GM10248 (cell line): ENCODE results near the gene ODC1.

Experiments
- CTCF ChIA-PET: fragments of 300-600 bp; sonication (Branson Sonifier 250); formaldehyde crosslinking; extraction: SDS; loops from one replicate; lab custom pipeline; 2021; ENCODE audit warnings: antibody characterized with exemption; lab: Yijun Ruan, JAX
- POLR2A ChIA-PET: fragments of 350-650 bp; sonication (Branson Sonifier 250); formaldehyde crosslinking; extraction: SDS; loops from one replicate; lab custom pipeline; 2020; ENCODE audit warnings: antibody characterized with exemption; lab: Yijun Ruan, JAX
- DNase-seq: peaks from one replicate; pipeline ENCODE4 v3.0.0; 2012; ENCODE audit errors: extremely low spot score
- TF ChIP-seq, protein P1 (sequence below): IDR thresholded peaks from 2 replicates; pipeline ENCODE4 v1.5.1; 2012; ENCODE audit warnings: mild to moderate bottlenecking, low read depth; ENCODE audit errors: extremely low read depth, missing control alignments, control extremely low read depth

Gene ODC1

DNA sequence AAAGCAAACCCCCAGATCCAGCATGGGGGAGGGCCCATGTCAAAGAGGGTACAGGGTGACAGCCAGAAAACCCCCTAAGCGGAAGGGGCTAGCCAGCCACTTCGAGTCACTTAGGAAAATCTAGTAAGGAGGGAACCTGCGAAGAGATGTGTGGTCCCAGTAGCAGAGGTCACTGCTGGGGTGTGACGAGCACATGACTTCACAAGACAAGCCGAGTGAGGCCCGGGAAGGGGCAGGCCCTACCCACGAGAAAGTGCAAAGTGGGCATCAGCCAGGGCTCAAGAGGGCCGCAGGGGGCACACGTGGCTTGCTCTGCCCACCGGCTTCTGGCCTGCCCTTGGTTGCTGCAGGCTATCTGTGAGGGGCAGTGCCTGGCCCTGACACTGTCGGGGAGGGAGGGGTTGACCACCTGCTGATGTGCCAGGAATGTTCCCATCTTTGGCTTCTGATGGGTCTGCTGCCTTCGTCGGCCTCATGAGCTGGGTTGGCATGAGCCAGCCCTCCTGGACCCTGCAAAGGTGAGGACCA lies 11.5 kb downstream of the ODC1 start:
- TF ChIP-seq, protein P1, sequence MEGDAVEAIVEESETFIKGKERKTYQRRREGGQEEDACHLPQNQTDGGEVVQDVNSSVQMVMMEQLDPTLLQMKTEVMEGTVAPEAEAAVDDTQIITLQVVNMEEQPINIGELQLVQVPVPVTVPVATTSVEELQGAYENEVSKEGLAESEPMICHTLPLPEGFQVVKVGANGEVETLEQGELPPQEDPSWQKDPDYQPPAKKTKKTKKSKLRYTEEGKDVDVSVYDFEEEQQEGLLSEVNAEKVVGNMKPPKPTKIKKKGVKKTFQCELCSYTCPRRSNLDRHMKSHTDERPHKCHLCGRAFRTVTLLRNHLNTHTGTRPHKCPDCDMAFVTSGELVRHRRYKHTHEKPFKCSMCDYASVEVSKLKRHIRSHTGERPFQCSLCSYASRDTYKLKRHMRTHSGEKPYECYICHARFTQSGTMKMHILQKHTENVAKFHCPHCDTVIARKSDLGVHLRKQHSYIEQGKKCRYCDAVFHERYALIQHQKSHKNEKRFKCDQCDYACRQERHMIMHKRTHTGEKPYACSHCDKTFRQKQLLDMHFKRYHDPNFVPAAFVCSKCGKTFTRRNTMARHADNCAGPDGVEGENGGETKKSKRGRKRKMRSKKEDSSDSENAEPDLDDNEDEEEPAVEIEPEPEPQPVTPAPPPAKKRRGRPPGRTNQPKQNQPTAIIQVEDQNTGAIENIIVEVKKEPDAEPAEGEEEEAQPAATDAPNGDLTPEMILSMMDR = no peak
- POLR2A ChIA-PET = no interaction called here
- CTCF ChIA-PET = interaction anchor here (1.0 to 10.7 kb wide), 8 partner anchors 28 to 636 kb away, joined by 3 to 194 read pairs (median 7); partner anchors contain the start of gene RRM2
- no peak for DNase-seq

DNA sequence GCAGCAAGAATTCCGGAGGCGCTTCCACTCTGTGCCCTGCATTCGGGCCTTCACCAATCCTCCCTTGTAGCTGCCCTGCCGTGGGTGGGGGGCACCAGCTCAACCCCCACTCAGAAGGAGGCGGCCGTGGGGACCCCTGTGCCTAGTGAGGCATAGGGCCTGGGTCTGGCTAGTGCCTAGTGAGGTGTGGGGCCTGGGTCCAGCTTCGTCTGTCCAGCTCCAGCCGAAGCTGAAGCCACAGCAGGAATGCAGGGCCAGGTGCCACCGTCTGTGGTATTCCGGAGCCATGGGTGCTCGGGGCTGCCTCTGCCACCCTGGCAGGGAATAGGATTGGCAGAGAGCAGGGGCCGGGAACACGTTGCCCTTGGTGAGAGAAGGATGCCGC lies 12.3 kb downstream of the ODC1 start:
- DNase-seq = no peak

DNA sequence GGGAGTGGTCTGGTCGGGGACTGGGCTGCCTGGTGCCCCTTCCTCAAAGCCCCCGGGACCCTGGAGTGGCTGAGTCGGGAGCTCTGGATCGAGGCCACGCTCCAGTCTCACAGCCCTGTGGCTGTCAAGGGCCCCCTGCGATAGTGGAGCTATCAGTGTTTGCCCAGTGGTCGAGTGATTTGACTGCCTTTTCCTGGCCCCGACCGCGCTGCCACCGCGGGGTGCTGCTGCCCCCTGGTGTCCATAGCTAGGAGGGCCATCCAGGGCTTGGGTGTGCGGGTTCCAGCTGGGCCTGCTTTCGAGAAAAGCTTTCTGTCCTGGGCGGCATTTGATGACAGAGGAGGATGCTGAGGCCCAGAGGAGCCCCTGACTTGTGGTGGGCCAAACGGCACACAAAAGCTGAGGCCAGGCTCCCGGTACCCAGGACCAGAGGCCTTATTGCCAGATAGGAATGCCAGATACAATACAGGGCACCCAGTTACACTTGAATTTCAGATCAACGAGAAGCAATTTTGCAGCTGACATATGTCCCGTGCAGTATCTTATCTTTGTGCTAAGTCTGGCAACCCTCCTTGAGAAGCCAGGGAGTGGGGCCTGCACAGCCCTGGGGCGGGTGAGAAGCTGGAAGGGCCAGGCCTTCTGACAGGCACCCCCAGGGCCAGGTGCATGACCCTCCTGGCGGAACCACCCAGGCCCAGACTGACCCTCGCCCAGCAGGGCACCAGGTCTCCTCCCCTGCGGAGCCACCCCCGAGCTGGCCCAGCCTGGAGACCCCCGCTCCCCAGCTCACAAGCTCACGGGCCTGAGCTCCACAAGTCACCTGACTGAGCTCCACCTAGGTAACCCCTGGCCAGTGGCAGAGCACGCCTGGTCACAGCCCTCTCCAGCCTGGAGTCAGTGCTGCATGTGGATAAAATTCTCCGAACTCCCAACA lies 13.0 kb downstream of the ODC1 start:
- ChIA-PET CTCF (interaction anchor here (0.6 to 10.7 kb wide), 76 partner anchors 10 to 1293 kb away, joined by 3 to 194 read pairs (median 5); partner anchors contain the start of genes CYS1, HPCAL1, ODC1 and RRM2), POLR2A (interaction anchor here (0.6 to 1.8 kb wide), 5 partner anchors 10 to 1960 kb away, joined by 3 to 8 read pairs (median 6); partner anchors contain the start of gene ODC1)
- TF ChIP-seq, protein P1 = peak; percentile 96
- DNase-seq = peak; percentile 89

More for the DNA sequence above, 12.3 kb downstream of the ODC1 start:
- CTCF ChIA-PET = interaction anchor here (0.8 to 10.7 kb wide), 33 partner anchors 10 to 636 kb away, joined by 3 to 194 read pairs (median 10); partner anchors contain the start of genes CYS1, HPCAL1, ODC1 and RRM2
- TF ChIP-seq, protein P1 = no peak
- POLR2A ChIA-PET = interaction anchor here (1.5 to 1.8 kb wide), 2 partner anchors 9 to 12 kb away, joined by 6 to 8 read pairs; partner anchors contain the start of gene ODC1

DNA sequence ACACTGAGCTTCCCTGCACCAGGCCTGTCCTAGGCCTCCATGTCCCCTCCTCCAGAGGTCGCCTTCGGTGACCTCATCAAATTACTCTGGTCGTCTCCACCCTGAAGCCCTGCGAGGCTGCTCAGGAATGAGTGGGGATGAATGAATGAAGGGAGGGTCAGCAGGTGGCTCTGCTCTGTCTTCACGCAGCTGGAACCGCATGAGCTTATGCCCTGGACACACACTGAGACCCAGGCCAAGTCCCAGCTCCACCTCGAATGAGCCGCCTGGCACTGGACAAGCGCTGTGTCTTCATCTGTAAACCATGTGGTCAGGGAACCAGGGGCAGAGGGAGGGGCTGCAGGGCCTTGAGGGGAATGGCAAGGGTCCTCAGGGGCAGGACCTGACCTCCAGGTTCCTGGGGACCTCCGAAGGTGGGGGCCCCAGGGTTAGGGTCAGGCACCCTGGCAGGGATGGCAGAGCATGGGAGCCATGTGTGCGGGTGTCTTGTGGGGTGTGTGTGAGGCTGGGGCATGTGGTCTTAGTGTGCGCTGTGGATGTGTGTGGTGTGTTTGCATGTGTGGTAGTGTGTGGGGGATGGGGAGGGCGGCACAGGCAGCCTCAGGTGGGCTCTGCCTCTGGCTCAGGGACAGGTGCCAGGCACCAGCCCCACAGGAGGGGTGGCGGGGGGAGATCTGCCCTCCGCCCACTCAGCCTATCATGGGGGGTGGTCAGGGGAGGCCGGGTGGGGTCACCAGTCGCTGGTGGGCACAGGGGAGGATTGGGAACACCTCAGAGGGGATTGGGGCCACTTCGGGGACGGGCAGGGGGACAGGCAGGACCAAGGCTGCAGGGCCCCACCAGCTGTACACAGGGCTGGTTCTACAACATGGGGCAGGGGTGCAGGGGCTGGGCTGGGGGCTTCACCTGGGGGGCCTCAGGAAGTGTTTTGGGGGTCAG lies 13.9 kb downstream of the ODC1 start:
- no peak for DNase-seq
- POLR2A ChIA-PET = interaction anchor here (0.6 to 1.8 kb wide), 6 partner anchors 11 to 1959 kb away, joined by 3 to 8 read pairs (median 6); partner anchors contain the start of gene ODC1
- CTCF ChIA-PET = interaction anchor here (0.6 to 10.7 kb wide), 68 partner anchors 9 to 1292 kb away, joined by 3 to 194 read pairs (median 5); partner anchors contain the start of genes HPCAL1, ODC1 and RRM2
- TF ChIP-seq, protein P1 = no peak

DNA sequence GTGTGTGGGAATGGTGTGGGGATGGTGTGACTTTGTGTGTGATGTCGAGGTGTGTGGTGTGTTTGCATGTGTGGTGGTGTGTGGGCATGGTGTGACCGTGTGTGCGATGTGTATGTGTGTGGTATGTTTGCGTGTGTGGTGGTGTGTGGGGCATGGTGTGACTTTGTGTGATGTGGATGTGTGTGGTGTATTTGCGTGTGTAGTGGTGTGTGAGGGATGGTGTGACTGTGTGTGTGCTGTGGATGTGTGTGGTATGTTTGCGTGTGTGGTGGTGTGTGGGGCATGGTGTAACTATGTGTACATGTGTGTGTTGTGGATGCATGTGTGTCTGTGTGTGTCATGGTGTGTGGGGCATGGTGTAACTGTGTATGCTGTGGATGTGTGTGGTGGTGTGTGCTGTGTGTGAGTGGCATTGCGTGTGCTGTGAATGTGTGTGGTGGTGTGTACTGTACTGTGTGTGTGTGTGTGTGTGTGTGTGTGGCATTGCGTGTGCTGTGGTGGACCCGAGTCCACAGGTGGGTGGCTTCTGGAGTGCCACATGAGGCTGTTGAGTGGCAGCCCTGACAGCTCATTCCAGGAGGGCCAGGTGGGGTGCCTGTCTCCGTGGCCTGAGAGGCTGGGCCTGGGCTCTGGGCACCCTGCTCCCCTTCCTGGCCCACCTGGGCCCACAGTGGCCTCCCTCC lies 14.7 kb downstream of the ODC1 start:
- no peak for DNase-seq
- CTCF ChIA-PET = interaction anchor here (0.8 to 10.7 kb wide), 12 partner anchors 8 to 361 kb away, joined by 3 to 181 read pairs (median 31); partner anchors contain the start of genes HPCAL1, ODC1 and RRM2
- POLR2A ChIA-PET = interaction anchor here (1.7 kb wide), 1 partner anchor 15 kb away, joined by 8 read pairs; the partner anchor contains the start of gene ODC1
- TF ChIP-seq, protein P1 = no peak
